Endometrial microvascular endothelial cells (primary cell): ENCODE measurements around the gene SYCP3. TPM values are rescaled to one million over a fixed set of nuclear protein-coding genes. Genes with fewer than 3 reads are reported as not detected.
"Not testable (repeated sequence)": the region's sequence is repeated elsewhere in the genome, so short reads cannot be mapped to it uniquely, and the experiment has no call there.

Experiments used
- in situ Hi-C: cut with HindIII; loops from 2 replicates; pipeline ENCODE4 v1.10.0; 2017; ENCODE audit warnings: low sequenced_read_pairs, low pct_unique_long_range_greater_than_20kb; ENCODE audit errors: inconsistent ontology term
- total RNA-seq: library from RNA; depleted of rRNA; stranded (reverse); fragments of >200 nt; gene quantifications from one replicate; pipeline ENCODE4 v1.2.3, GENCODE V29; 2015; ENCODE audit errors: inconsistent ontology term

Gene SYCP3
- total RNA-seq, 1 donor from 2014 or later: not detected

- in situ Hi-C loops: no loop called here
Measured at GRCh38 chr12:101694986-101695385, 44.3 kb downstream of the SYCP3 start.

GRCh38 chr12:101694297-101694848, 44.9 kb downstream of the SYCP3 start:
- in situ Hi-C loops: no loop called here

GRCh38 chr12:101691503-101692096, 47.7 kb downstream of the SYCP3 start:
- in situ Hi-C loops: no loop called here

GRCh38 chr12:101690544-101691098, 48.6 kb downstream of the SYCP3 start:
- in situ Hi-C loops: no loop called here

GRCh38 chr12:101686176-101686575, 53.1 kb downstream of the SYCP3 start:
- in situ Hi-C loops: no loop called here

GRCh38 chr12:101685092-101685491, 54.2 kb downstream of the SYCP3 start:
- in situ Hi-C loops: no loop called here

- in situ Hi-C loops: not testable (repeated sequence)
Measured at GRCh38 chr12:101681627-101682026, 57.6 kb downstream of the SYCP3 start.

GRCh38 chr12:101680647-101681046, 58.6 kb downstream of the SYCP3 start:
- in situ Hi-C loops: no loop called here

GRCh38 chr12:101680240-101680639, 59.0 kb downstream of the SYCP3 start:
- in situ Hi-C loops: no loop called here

Other genes starting within 250 kb of the SYCP3 start
- not detected for gene MYBPC1, start 144.5 kb downstream of the SYCP3 start, total RNA-seq
- 32.0 TPM for gene CHPT1, start 41.8 kb downstream of the SYCP3 start, total RNA-seq
- gene GNPTAB, start 91.5 kb upstream of the SYCP3 start, total RNA-seq: 36.1 TPM
- gene DRAM1, start 138.1 kb upstream of the SYCP3 start, total RNA-seq: 99.4 TPM